Suppressor macrophage (primary cell): ENCODE results near the gene DHX30.
"Not testable (repeated sequence)": the region's sequence is repeated elsewhere in the genome, so short reads cannot be mapped to it uniquely, and the experiment has no call there.

ENCODE experiments used
- DNase-seq, 4 experiments: peaks; one replicate each; pipeline ENCODE4 v3.0.0-alpha.2; 2020 to 2022

DHX30 gene

GRCh38 chr3:47803480-47804025 lies 615 bp downstream of the DHX30 start:
- no peak for DNase-seq

GRCh38 chr3:47804577-47804976 lies 1.6 kb downstream of the DHX30 start:
- DNase-seq: no peak

GRCh38 chr3:47813551-47814177 lies 10.7 kb downstream of the DHX30 start:
- DNase-seq: peak in 3 of 4 experiments; percentile 15 to 50 (median 35)

GRCh38 chr3:47817609-47818008 lies 14.7 kb downstream of the DHX30 start:
- no peak for DNase-seq

GRCh38 chr3:47824541-47825473 lies 21.9 kb downstream of the DHX30 start:
- DNase-seq: peak; percentile 90 to 96 (median 93)

- DNase-seq: no peak
Observed at GRCh38 chr3:47825590-47825989, 22.7 kb downstream of the DHX30 start.

- not testable (repeated sequence) for DNase-seq
Observed at GRCh38 chr3:47829482-47829881, 26.5 kb downstream of the DHX30 start.

- DNase-seq: no peak
Observed at GRCh38 chr3:47836986-47837385, 34.0 kb downstream of the DHX30 start.

- no peak for DNase-seq
Observed at GRCh38 chr3:47838503-47838902, 35.6 kb downstream of the DHX30 start.

GRCh38 chr3:47841786-47842349 lies 38.9 kb downstream of the DHX30 start:
- no peak for DNase-seq

- DNase-seq: no peak
Observed at GRCh38 chr3:47846186-47846879, 43.4 kb downstream of the DHX30 start.

GRCh38 chr3:47846880-47847248 lies 43.9 kb downstream of the DHX30 start:
- DNase-seq: no peak

GRCh38 chr3:47847260-47847659 lies 44.3 kb downstream of the DHX30 start:
- no peak for DNase-seq

GRCh38 chr3:47847801-47848518 lies 45.0 kb downstream of the DHX30 start:
- DNase-seq: no peak

- no peak for DNase-seq
Observed at GRCh38 chr3:47848599-47849117, 45.7 kb downstream of the DHX30 start.

- no peak for DNase-seq
Observed at GRCh38 chr3:47849186-47849698, 46.3 kb downstream of the DHX30 start.

- DNase-seq: peak; percentile 22 to 42 (median 32)
Observed at GRCh38 chr3:47849699-47850563, 47.0 kb downstream of the DHX30 start.

- DNase-seq: no peak
Observed at GRCh38 chr3:47850564-47851410, 47.8 kb downstream of the DHX30 start.

- DNase-seq: no peak
Observed at GRCh38 chr3:47851888-47852603, 49.1 kb downstream of the DHX30 start.
